AG09319 (cell line): ENCODE results near the gene PDE8B.
"Not testable (repeated sequence)": the region's sequence is repeated elsewhere in the genome, so short reads cannot be mapped to it uniquely, and the experiment has no call there.

Experiments used
- DNase-seq: peaks from one replicate; pipeline ENCODE4 v3.0.0-alpha.2; 2010; ENCODE audit warnings: low read depth; ENCODE audit errors: extremely low read depth
- CTCF ChIP-seq: IDR thresholded peaks from 2 replicates; pipeline ENCODE4 v1.5.1; 2011; ENCODE audit warnings: low read depth, mild to moderate bottlenecking, inconsistent platforms, low read length, moderate library complexity

The PDE8B gene

DNA sequence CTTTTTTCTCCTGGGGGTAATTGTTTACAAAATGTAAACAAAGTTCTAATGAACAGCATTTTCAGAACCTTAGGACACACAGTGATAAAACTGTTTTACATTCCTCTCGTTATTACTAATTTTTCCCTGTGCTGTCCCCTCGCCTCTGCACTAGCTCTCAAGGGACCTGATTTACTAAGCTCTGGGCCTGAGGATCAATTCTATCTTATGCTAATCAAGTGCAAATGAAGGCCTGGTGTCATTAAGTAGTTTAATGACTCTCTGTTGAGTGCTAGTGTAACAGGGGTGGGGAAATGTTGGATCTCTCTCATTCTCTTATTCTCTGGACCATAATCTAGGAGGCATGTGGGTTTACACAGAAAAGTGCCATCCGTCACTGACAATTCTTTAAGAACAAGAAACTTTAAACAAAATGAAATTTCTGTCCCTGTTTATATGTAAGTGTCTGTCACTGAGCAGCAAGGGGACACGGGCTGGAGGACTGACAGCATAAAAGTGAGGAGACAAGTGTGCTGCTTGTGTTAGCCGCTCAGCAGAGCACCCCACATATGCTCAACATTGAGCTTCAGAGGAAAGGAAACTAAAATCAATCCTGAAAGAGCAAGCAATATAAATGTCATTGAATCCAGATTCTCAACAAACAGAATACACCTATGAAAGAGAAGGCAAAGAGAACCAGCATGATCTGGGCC lies 166.3 kb downstream of the PDE8B start:
- no peak for DNase-seq
- TF ChIP-seq CTCF = no peak

DNA sequence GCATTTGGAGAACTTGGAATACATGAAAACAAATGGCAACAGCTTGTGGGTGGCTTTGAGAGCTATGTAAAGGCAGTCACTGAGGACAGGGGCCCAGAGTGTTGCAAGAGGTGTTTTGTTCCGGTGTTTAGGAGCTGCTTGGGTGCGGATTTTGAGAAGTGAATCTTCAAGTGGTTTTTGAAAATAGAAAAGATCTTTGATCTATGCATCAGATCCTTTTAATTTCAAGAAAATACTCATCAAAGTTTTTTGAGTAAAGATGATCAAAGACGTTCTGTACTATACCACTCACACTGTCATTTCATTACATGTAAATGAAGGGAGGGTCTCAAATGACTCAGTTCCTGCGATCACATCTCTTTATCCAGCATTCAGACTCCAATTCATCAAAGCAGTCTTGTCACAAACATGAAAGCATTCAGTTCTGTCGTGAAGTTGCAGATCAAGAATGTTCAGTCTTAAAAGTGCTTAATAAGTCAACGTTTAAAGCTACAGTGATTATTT lies 169.1 kb downstream of the PDE8B start:
- no peak for DNase-seq

GRCh38 chr5:77380636-77381035 lies 170.2 kb downstream of the PDE8B start:
- no peak for TF ChIP-seq CTCF
- DNase-seq = no peak

More for the DNA sequence above, 169.1 kb downstream of the PDE8B start:
- no peak for TF ChIP-seq CTCF

DNA sequence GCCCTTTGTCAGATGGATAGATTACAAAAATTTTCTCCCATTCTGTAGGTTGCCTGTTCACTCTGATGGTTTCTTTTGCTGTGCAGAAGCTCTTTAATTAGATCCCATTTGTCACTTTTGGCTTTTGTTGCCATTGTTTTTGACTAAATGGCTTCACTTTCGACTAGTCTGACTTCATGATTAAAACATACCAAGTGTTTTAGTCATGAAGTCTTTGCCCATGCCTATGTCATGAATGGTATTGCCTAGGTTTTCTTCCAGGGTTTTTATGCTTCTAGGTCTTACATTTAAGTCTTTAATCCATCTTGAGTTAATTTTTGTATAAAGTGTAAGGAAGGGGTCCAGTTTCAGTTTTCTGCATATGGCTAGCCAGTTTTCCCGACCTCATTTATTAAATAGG lies 172.9 kb downstream of the PDE8B start:
- DNase-seq = not testable (repeated sequence)

- DNase-seq = not testable (repeated sequence)
Measured at GRCh38 chr5:77386340-77386739, 175.9 kb downstream of the PDE8B start.

DNA sequence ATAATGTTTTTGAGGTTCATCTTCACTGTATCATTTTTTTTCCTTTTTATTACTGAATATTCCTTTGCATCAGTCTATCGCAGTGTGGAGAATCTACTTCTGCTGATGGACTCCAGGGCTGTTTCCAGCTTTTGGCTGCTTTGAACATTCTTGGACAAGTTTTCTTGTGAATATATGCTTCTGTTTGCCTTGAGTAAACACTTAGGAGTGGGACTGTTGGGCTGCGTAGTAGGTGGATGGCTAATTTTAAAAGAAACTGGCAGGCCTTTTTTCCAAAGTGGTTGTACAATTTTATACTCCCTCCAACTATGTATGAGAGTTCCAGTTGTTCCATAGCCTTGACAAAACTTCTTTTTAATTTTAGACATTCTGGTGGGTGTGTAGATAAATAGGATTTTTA lies 179.3 kb downstream of the PDE8B start:
- no peak for DNase-seq
- no peak for TF ChIP-seq CTCF

DNA sequence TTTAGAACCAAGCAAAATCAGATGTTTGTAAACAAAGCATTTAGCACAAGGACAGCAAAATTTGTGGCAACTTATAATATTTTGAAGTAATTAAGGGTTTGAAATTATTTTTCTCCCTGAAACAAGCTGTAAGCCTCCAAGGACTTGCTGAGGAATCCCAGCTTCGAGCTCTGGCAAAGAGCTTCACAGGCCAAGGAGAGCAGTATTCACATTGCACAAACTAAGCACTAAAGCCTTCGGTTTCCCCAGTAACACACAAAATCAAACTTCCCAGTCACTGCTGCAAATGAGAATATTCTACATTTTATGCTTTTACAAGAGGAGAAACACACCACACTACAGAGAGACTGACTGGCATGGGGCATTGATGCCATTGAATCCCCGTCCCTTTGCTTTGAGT lies 179.7 kb downstream of the PDE8B start:
- no peak for DNase-seq
- TF ChIP-seq CTCF = no peak

DNA sequence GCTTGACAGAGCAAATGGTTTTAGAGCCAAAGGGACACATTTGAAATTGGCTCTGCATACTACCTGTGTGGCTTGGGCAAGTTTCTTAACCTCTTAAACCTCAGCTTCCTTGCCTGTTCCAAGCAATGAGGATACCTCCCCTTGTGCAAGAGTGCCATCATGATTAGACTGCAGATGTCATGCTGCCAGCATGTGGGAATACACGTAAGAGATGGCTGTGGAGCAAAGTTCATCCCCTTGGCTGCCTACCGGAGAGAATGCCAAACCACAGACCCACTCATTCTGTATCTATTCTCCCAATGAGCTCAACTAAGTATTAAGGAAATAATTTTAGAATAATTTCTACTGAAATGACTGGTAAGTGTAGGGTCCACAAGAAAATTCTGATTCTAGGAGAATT lies 180.3 kb downstream of the PDE8B start:
- TF ChIP-seq CTCF = no peak
- peak; percentile 35 for DNase-seq
